PC-9 (cell line): ENCODE data around the gene NELFCD.

Experiments used
- EZH2 ChIP-seq: fragments of 200-600 bp; sonication (generic); IDR thresholded peaks from 2 replicates; pipeline ENCODE4 v1.8.0; 2017; ENCODE audit warnings: antibody characterized with exemption, low read depth
- TF ChIP-seq, protein P1 (sequence below): fragments of 200-600 bp; sonication (generic); conservative IDR thresholded peaks from 2 replicates; pipeline ENCODE4 v1.6.1; 2017; ENCODE audit warnings: mixed run types, antibody characterized with exemption, mild to moderate bottlenecking, moderate library complexity

DNA sequence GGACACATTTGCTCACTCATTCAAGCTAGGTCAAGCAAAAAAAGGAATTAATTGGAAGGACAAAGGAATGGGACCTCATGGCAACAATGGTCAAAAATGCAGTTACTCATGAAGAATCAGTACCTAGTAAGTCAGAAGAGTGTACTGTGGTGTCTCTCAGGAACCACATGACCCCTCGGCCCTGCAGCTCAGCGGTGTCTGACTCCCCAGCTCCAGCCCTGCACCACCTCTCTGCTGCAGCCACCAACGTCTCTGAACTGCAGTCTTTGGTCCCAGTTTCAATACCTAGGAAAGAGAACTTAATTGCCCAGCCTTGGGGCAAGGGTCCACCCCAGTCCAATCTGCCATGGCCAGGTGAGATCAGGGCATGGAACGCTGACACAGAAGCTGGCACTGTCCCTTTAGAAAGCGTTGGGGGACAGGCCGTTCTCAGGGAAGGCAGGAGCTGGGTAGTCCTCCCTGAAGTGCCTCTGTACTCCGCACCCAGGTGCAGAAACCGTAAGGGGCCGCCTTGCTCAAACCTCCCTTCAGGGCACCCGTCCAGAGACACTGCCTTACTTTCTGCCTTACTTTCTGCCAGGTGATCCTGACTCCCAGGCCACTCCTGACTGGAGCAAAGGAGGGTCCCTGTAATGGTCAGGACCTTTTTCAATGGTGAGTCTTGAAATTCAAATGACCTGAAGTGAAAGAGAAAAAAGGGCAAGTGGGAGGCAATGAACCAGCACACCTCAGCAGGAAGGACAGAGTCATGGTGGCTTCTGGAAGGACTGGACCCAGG lies 13.2 kb upstream of the NELFCD start:
- TF ChIP-seq, protein P1, sequence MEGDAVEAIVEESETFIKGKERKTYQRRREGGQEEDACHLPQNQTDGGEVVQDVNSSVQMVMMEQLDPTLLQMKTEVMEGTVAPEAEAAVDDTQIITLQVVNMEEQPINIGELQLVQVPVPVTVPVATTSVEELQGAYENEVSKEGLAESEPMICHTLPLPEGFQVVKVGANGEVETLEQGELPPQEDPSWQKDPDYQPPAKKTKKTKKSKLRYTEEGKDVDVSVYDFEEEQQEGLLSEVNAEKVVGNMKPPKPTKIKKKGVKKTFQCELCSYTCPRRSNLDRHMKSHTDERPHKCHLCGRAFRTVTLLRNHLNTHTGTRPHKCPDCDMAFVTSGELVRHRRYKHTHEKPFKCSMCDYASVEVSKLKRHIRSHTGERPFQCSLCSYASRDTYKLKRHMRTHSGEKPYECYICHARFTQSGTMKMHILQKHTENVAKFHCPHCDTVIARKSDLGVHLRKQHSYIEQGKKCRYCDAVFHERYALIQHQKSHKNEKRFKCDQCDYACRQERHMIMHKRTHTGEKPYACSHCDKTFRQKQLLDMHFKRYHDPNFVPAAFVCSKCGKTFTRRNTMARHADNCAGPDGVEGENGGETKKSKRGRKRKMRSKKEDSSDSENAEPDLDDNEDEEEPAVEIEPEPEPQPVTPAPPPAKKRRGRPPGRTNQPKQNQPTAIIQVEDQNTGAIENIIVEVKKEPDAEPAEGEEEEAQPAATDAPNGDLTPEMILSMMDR = no peak
- no peak for TF ChIP-seq EZH2
